Tibial nerve (tissue), 4 donors: ENCODE results near the gene ALPK3. TPM values are rescaled to one million over a fixed set of nuclear protein-coding genes. Genes with fewer than 3 reads are reported as not detected.
A peak's percentile ranks its signal among the peaks of the same experiment; 100 is the strongest.

Experiments used
- DNase-seq, 2 donors: peaks; one replicate each; pipeline ENCODE4 v3.0.0-alpha.2; 2019; ENCODE audit warnings: low spot score in 2 of 2
- H3K27ac ChIP-seq, 4 donors: fragments of 200-600 bp; sonication (generic) in 3 of 4; one replicate each; pipeline ENCODE4 v1.5.1; 2017 to 2019; ENCODE audit warnings: mild to moderate bottlenecking in 1 of 4
- H3K27me3 ChIP-seq, 2 donors: fragments of 200-600 bp; sonication (generic) in 1 of 2; one replicate each; pipeline versions ENCODE4 v1.5.1 to v1.6.0; 2017 to 2019
- H3K36me3 ChIP-seq, 3 donors: fragments of 200-600 bp; sonication (generic); one replicate each; pipeline ENCODE4 v1.5.1; 2018 to 2019
- H3K4me1 ChIP-seq, 4 donors: fragments of 200-600 bp; sonication (generic) in 3 of 4; one replicate each; pipeline ENCODE4 v1.5.1; 2017 to 2019
- H3K4me3 ChIP-seq, 4 donors: fragments of 200-600 bp; sonication (generic) in 3 of 4; one replicate each; pipeline ENCODE4 v1.5.1; 2017 to 2019; ENCODE audit warnings: mild to moderate bottlenecking in 1 of 4, moderate library complexity in 1 of 4
- H3K9me3 ChIP-seq, 4 donors: fragments of 200-600 bp; sonication (generic) in 3 of 4; one replicate each; pipeline ENCODE4 v1.5.1; 2017 to 2019
- EP300 ChIP-seq, 2 donors: sonication (generic); formaldehyde crosslinking; IDR thresholded peaks; one replicate each; pipeline ENCODE4 v1.6.1; 2017; ENCODE audit warnings: antibody characterized with exemption in 2 of 2, mild to moderate bottlenecking in 1 of 2
- POLR2A ChIP-seq, 2 donors: fragments of 450-650 bp; IDR thresholded peaks; one replicate each; pipeline ENCODE4 v1.6.1; 2017; ENCODE audit warnings: antibody characterized with exemption in 2 of 2, mild to moderate bottlenecking in 2 of 2, moderate library complexity in 2 of 2
- WGBS, 2 donors: methylation state at CpG; one replicate each; pipeline ENCODE4 v1.1.5; 2018; 5-methylcytosine and 5-hydroxymethylcytosine counted together
- total RNA-seq, 4 donors: library from RNA; depleted of rRNA; stranded (reverse); fragments of >200 nt; gene quantifications; one replicate each; pipeline ENCODE4 v1.1.0, GENCODE V29; 2016
- TF ChIP-seq, protein P1 (sequence below), 5 experiments: fragments of 200-600 bp in 3 of 5; fragments of 450-650 bp in 2 of 5; sonication (generic) in 3 of 5; IDR thresholded peaks; one replicate each; pipeline ENCODE4 v1.5.1; 2016 to 2019; ENCODE audit warnings: antibody characterized with exemption in 5 of 5, mild to moderate bottlenecking in 3 of 5, moderate library complexity in 2 of 5

ALPK3 gene
- total RNA-seq, 4 donors from 2014 or later = 2.4 to 7.1 (median 4.7) TPM

DNA sequence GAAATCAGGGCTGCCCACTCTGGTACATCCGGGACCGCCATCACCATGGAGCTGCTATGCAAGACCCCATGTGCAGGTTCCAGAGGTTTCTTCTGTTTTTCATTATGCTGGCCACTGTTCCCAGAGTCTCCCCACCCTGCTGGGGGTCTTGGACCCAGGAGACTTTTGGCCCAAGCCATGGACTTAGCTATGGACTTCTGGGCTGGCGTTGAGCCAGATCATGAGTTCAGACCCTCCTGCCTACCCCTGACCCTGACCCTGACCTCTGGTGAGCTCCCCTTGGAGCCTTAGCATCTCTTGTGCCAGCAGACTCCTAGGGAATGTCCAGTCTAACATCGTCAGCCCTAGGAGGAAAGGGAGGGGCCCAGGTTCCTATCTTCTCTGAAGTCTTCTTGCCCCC is 92.6 kb downstream of the ALPK3 start:
- Histone ChIP-seq H3K9me3 (no peaks in the 10 kb centered on the region), H3K36me3 (no peaks in the 10 kb centered on the region), H3K27me3 (no peaks in the 10 kb centered on the region), H3K4me3 (no peak overlapping the region), H3K4me1 (peaks cover 0 to 60% (median 31%) of the 10 kb centered on the region in 4 donors), H3K27ac (peak overlapping the region in 1 of 4 donors; percentile 6)
- TF ChIP-seq, protein P1, sequence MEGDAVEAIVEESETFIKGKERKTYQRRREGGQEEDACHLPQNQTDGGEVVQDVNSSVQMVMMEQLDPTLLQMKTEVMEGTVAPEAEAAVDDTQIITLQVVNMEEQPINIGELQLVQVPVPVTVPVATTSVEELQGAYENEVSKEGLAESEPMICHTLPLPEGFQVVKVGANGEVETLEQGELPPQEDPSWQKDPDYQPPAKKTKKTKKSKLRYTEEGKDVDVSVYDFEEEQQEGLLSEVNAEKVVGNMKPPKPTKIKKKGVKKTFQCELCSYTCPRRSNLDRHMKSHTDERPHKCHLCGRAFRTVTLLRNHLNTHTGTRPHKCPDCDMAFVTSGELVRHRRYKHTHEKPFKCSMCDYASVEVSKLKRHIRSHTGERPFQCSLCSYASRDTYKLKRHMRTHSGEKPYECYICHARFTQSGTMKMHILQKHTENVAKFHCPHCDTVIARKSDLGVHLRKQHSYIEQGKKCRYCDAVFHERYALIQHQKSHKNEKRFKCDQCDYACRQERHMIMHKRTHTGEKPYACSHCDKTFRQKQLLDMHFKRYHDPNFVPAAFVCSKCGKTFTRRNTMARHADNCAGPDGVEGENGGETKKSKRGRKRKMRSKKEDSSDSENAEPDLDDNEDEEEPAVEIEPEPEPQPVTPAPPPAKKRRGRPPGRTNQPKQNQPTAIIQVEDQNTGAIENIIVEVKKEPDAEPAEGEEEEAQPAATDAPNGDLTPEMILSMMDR (IDR thresholded peaks at IDR 0.05) = no peak
- TF ChIP-seq EP300 (IDR thresholded peaks at IDR 0.05) (no peak), POLR2A (IDR thresholded peaks at IDR 0.05) (no peak)
- 61 to 79% methylated on average over 2 to 4 of the region's 4 CpGs for WGBS, 2 donors
- DNase-seq = no peak

DNA sequence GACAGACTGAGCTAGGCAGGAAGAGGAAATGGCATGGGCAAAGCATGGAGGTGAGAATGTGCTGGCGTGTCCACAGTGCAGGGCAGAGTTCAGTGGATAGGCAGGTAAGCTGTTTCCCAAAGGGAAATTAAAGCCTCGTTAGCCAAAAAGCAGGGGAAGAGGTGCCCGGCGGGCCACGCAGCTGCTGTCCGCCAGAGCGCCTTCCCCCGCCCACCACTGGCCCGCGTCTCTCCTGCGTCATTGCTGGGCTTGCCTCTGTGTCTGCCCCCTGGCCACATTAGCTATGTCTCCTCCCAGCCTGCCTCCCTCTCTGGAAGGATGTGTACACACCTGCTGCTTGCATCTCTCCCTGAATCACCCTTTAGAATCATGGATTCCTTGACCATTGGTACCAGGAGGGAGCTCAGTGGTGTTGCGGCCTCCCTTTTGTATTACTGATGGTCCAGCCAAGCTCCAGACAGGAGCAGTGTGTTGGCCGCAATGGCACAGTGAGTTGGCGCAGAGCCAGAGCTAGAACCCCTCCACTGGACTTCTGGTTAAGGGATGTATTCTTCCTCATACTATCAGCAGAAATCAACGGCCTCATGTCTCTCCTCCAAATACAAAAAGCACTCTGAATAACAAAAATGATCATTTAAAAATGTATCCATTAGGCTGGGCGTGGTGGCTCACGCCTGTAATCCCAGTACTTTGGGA is 93.9 kb downstream of the ALPK3 start:
- H3K9me3 ChIP-seq = no peaks in the 10 kb centered on the region
- H3K4me3 ChIP-seq = no peak overlapping the region
- TF ChIP-seq, protein P1 (IDR thresholded peaks at IDR 0.05) = no peak
- TF ChIP-seq EP300 (IDR thresholded peaks at IDR 0.05) (no peak), POLR2A (IDR thresholded peaks at IDR 0.05) (no peak)
- DNase-seq = no peak
- WGBS, 2 donors = 86 to 89% methylated on average over 17 of the region's 17 CpGs
- peak overlapping the region in 2 of 4 donors; percentile 49 to 89 for H3K27ac ChIP-seq
- no peaks in the 10 kb centered on the region for H3K36me3 ChIP-seq
- H3K27me3 ChIP-seq = no peaks in the 10 kb centered on the region
- peaks cover 0 to 67% (median 26%) of the 10 kb centered on the region in 4 donors for H3K4me1 ChIP-seq

DNA sequence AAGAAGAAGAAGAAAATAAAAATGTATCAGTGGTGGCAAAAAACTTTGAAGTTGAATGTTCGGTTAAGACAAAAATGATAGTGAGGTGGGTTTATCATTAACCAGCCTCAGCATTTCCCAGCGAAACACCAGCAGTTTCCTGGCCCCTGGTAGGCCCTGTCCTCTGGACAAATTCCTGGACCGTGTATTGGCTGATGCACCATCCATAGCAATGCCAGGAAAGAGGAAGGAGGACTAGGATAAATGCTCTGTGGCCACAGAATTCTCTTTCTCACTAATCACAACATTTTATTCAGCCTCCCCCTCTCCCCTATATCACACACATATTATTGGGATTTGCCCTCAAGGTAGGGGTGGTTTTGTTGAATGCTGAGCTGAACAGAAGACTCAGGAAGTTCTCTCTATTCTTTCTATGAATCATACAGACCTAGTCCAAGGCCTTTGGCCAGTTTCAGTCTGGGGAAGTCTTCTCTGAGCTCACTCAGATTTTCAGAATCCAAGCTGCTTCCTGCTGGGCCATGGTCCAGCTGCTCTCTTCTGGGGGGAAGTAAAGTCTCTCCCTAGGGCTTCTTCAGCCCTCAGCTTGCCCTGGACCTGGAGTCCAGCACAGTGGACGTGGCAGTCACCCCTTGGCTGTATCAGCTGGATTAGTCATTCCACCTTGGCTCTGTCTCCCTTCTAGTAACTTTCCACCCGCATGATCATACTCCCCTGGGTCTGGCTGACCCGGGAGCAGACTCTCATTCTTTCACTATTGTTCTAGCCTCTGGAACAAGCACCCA is 94.9 kb downstream of the ALPK3 start:
- Histone ChIP-seq H3K36me3 (no peaks in the 10 kb centered on the region), H3K27me3 (no peaks in the 10 kb centered on the region), H3K4me3 (no peak overlapping the region), H3K27ac (peak overlapping the region in 3 of 4 donors; percentile 36 to 89 (median 76)), H3K4me1 (peaks cover 0 to 67% (median 26%) of the 10 kb centered on the region in 4 donors), H3K9me3 (no peaks in the 10 kb centered on the region)
- 30 to 33% methylated on average over 6 of the region's 6 CpGs for WGBS, 2 donors
- TF ChIP-seq, protein P1 (IDR thresholded peaks at IDR 0.05) = no peak
- TF ChIP-seq POLR2A (IDR thresholded peaks at IDR 0.05) = no peak
- peak in 1 of 2 donors; percentile 91 for TF ChIP-seq EP300 (IDR thresholded peaks at IDR 0.05)
- peak; percentile 78 to 85 for DNase-seq

DNA sequence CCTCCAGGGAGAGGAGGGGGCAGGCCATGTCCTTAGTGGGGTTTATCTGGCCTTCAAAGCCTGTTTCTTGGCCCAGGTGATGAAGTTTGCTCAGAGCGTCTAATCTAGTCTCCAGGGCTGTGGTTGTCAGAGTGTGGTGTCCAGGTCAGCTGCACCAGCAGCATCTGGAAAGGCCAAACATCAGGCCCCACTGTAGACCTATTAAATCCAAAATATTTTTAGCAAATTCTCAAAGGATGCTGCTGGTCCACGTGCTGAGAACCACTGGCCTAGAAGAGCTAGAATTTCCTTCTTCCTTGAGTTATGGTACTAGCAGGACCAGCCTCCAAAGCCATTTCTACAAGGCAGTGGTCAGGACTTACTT is 96.2 kb downstream of the ALPK3 start:
- no peaks in the 10 kb centered on the region for H3K9me3 ChIP-seq
- peaks cover 0 to 65% (median 26%) of the 10 kb centered on the region in 4 donors for H3K4me1 ChIP-seq
- H3K36me3 ChIP-seq = no peaks in the 10 kb centered on the region
- H3K4me3 ChIP-seq = no peak overlapping the region
- TF ChIP-seq POLR2A (IDR thresholded peaks at IDR 0.05) = no peak
- TF ChIP-seq, protein P1 (IDR thresholded peaks at IDR 0.05) = no peak
- no peak for TF ChIP-seq EP300 (IDR thresholded peaks at IDR 0.05)
- no peaks in the 10 kb centered on the region for H3K27me3 ChIP-seq
- peak overlapping the region in 3 of 4 donors; percentile 57 to 89 (median 76) for H3K27ac ChIP-seq
- 36 to 54% methylated on average over 2 of the region's 2 CpGs for WGBS, 2 donors
- no peak for DNase-seq

DNA sequence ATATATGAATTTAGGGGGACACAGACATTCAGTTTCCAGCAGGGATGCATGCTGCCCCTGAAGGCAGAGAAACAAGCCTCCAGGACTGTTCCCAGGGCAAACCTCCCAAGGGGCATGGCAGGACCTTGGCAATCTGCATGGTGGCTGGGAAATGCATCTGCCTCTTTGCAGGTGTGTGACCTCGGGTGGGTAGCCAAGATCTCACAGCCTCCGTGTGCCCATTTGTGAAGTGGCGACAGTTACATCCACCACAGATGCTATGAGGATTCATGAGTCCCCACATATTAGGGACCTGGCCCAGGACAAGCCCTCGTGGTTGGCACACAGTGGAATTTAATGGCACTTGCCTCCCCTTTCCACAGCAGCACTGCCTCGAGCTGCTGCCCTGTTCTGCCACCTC is 97.2 kb downstream of the ALPK3 start:
- H3K27me3 ChIP-seq = no peaks in the 10 kb centered on the region
- no peaks in the 10 kb centered on the region for H3K9me3 ChIP-seq
- peaks cover 0 to 55% (median 24%) of the 10 kb centered on the region in 4 donors for H3K4me1 ChIP-seq
- no peak for DNase-seq
- WGBS, 2 donors = 88 to 92% methylated on average over 4 to 5 of the region's 5 CpGs
- no peaks in the 10 kb centered on the region for H3K36me3 ChIP-seq
- no peak overlapping the region for H3K4me3 ChIP-seq
- peak overlapping the region in 2 of 4 donors; percentile 49 to 66 for H3K27ac ChIP-seq
- TF ChIP-seq, protein P1 (IDR thresholded peaks at IDR 0.05) = no peak
- TF ChIP-seq EP300 (IDR thresholded peaks at IDR 0.05) (no peak), POLR2A (IDR thresholded peaks at IDR 0.05) (no peak)
